Upper lobe of left lung (tissue), 4 donors: ENCODE data around the gene HEATR9.

Source experiments
- CTCF ChIP-seq, 6 experiments: fragments of 450-650 bp in 4 of 6; fragments of 200-600 bp in 2 of 6; sonication (generic) in 2 of 6; IDR thresholded peaks; one replicate each; pipeline ENCODE4 v1.5.1; 2016 to 2019; ENCODE audit warnings: antibody characterized with exemption in 6 of 6
- EP300 ChIP-seq, 4 donors: sonication (generic); formaldehyde crosslinking; IDR thresholded peaks; one replicate each; pipeline ENCODE4 v1.5.1; 2017; ENCODE audit warnings: antibody characterized with exemption in 4 of 4, control low read depth in 2 of 4
- POLR2A ChIP-seq, 4 donors: fragments of 450-650 bp; IDR thresholded peaks; one replicate each; pipeline ENCODE4 v1.5.1; 2016 to 2017; ENCODE audit warnings: antibody characterized with exemption in 4 of 4, mild to moderate bottlenecking in 2 of 4

- TF ChIP-seq CTCF (IDR thresholded peaks at IDR 0.05) (no peak), POLR2A (IDR thresholded peaks at IDR 0.05) (no peak), EP300 (IDR thresholded peaks at IDR 0.05) (no peak)
Observed at GRCh38 chr17:35872196-35872980, 3.7 kb upstream of the HEATR9 start.
